Gastrocnemius medialis (tissue), 4 donors: ENCODE results near the gene TNNT3.

ENCODE experiments used
- CTCF ChIP-seq, 5 experiments: fragments of 450-650 bp in 3 of 5; fragments of 200-600 bp in 2 of 5; sonication (generic) in 2 of 5; IDR thresholded peaks in 4 of 5; conservative IDR thresholded peaks in 1 of 5; 1 replicate in 4 of 5; 2 replicates in 1 of 5; pipeline ENCODE4 v1.5.1; 2016 to 2019; ENCODE audit warnings: antibody characterized with exemption in 5 of 5, mild to moderate bottlenecking in 3 of 5, moderate library complexity in 3 of 5
- POLR2A ChIP-seq, 2 donors: fragments of 450-650 bp; IDR thresholded peaks; one replicate each; pipeline ENCODE4 v1.6.1; 2017; ENCODE audit warnings: antibody characterized with exemption in 2 of 2, mild to moderate bottlenecking in 2 of 2, moderate library complexity in 2 of 2

- TF ChIP-seq CTCF (IDR thresholded peaks at IDR 0.05 in 4 of 5, conservative IDR thresholded peaks at IDR 0.05 in 1 of 5) (no peak), POLR2A (IDR thresholded peaks at IDR 0.05) (no peak)
These were observed 67.5 kb downstream of the TNNT3 start for GRCh38 chr11:1987024-1987423.
